ENCODE results near the gene TCAP.

The TCAP gene

GRCh38 chr17:39629494-39629880 is 35.7 kb upstream of the TCAP start:
- DNase-seq, result no peak

GRCh38 chr17:39629898-39630297 is 35.3 kb upstream of the TCAP start:
- DNase-seq, result no peak

- no peak for DNase-seq
Measured at GRCh38 chr17:39631403-39631802, 33.7 kb upstream of the TCAP start.

GRCh38 chr17:39632153-39632941 is 32.8 kb upstream of the TCAP start:
- DNase-seq, result no peak

GRCh38 chr17:39633570-39634183 is 31.5 kb upstream of the TCAP start:
- DNase-seq, result no peak

GRCh38 chr17:39634384-39634871 is 30.7 kb upstream of the TCAP start:
- DNase-seq, result no peak

- DNase-seq, result no peak
Measured at GRCh38 chr17:39635614-39636176, 29.5 kb upstream of the TCAP start.

GRCh38 chr17:39636587-39636926 is 28.6 kb upstream of the TCAP start:
- no peak for DNase-seq

- peak; percentile 66 to 91 (median 78) for DNase-seq
Measured at GRCh38 chr17:39636927-39637736, 28.0 kb upstream of the TCAP start, which contains the start of gene STARD3. STARD3 (plus strand) TSS chr17:39637144; CDS start chr17:39653532, 16,388 bp downstream.

- DNase-seq, result no peak
Measured at GRCh38 chr17:39638317-39638716, 26.8 kb upstream of the TCAP start.

- DNase-seq, result no peak
Measured at GRCh38 chr17:39639043-39639442, 26.1 kb upstream of the TCAP start.

GRCh38 chr17:39639566-39640458 is 25.3 kb upstream of the TCAP start:
- DNase-seq, result no peak

- no peak for DNase-seq
Measured at GRCh38 chr17:39640591-39641031, 24.5 kb upstream of the TCAP start.

GRCh38 chr17:39641097-39641496 is 24.1 kb upstream of the TCAP start:
- no peak for DNase-seq

GRCh38 chr17:39641883-39642282 is 23.3 kb upstream of the TCAP start:
- no peak for DNase-seq

GRCh38 chr17:39642291-39643074 is 22.7 kb upstream of the TCAP start:
- DNase-seq, result no peak

GRCh38 chr17:39643271-39643670 is 21.9 kb upstream of the TCAP start:
- no peak for DNase-seq

- no peak for DNase-seq
Measured at GRCh38 chr17:39647256-39647655, 17.9 kb upstream of the TCAP start.

GRCh38 chr17:39648616-39649366 is 16.4 kb upstream of the TCAP start:
- DNase-seq, result no peak

GRCh38 chr17:39650121-39650579 is 15.0 kb upstream of the TCAP start:
- DNase-seq, result no peak

Data from activated naive CD4-positive, alpha-beta T cell (primary cell).